ENCODE results near the gene ALKBH3. TPM values are rescaled to one million over a fixed set of nuclear protein-coding genes. Genes with fewer than 3 reads are reported as not detected.

Gene ALKBH3
- total RNA-seq, 1 experiment from 2014 or later = 36.7 TPM

GRCh38 chr11:43919852-43920597 lies 39.4 kb downstream of the ALKBH3 start:
- Histone ChIP-seq H3K9me3 (ENCODE audit: control insufficient read depth in 1 of 2, insufficient read depth in 1 of 2, low read depth in 1 of 2, low read length in 2 of 2) (no peaks in the 10 kb centered on the region), H3K4me2 (ENCODE audit: low read length) (no peak overlapping the region), H3K27me3 (ENCODE audit: insufficient read depth, low read length) (no peaks in the 10 kb centered on the region), H3K4me1 (ENCODE audit: control insufficient read depth in 1 of 2, insufficient read depth in 2 of 2, low read length in 2 of 2) (peaks cover 0 to 21% of the 10 kb centered on the region in 2 experiments; a peak in 2 of 4 replicates), H3K9ac (ENCODE audit: low read length) (no peak overlapping the region), H3K9me2 (ENCODE audit: insufficient read depth) (no peaks in the 10 kb centered on the region), H3K79me2 (ENCODE audit: insufficient read depth, low read length) (no peaks in the 10 kb centered on the region), H3K27ac (ENCODE audit: low read depth, low read length) (no peak overlapping the region), H3K36me3 (ENCODE audit: control insufficient read depth in 1 of 2, insufficient read depth in 2 of 2, low read length in 2 of 2) (no peaks in the 10 kb centered on the region), H4K20me1 (ENCODE audit: insufficient read depth) (no peaks in the 10 kb centered on the region), H2AFZ (ENCODE audit: low read depth, low read length, poor library complexity, severe bottlenecking) (no peak overlapping the region), H3K4me3 (replicated peaks in 1 of 2; ENCODE audit: low read depth in 1 of 2, low read length in 2 of 2) (no peak overlapping the region)
- no TSS peak for BruUV-seq (replicated peaks)
- DNase-seq (ENCODE audit: low read depth, low spot score) (no peak), ATAC-seq (no peak)
- ChIA-PET RAD21 (ENCODE audit: low non-redundant PET in 1 of 2, low total read pairs in 2 of 2, uncharacterized antibody in 2 of 2, unreplicated experiment in 2 of 2) (interaction anchor here in 1 of 2 experiments (0.5 kb wide), 1 partner anchor 118 kb away, joined by 3 read pairs; no protein-coding TSS in a partner anchor), CTCF (interaction anchor here (1.0 to 1.3 kb wide), 2 partner anchors 25 kb away, joined by 3 read pairs; no protein-coding TSS in a partner anchor), POLR2A (no interaction called here)
- intact Hi-C loops (cut with micrococcal nuclease) = no loop called here
- TF ChIP-seq TCF7L2 (IDR thresholded peaks at IDR 0.05; ENCODE audit: borderline replicate concordance, extremely low read depth, insufficient read depth, insufficient read length) = no peak
- TF ChIP-seq RAD21 (IDR thresholded peaks at IDR 0.05; ENCODE audit: low read depth) = no peak
- TF ChIP-seq EGR1 (IDR thresholded peaks at IDR 0.05; ENCODE audit: low read depth) = no peak
- TF ChIP-seq POLR2AphosphoS5 (IDR thresholded peaks at IDR 0.05; ENCODE audit: low read depth, low read length) = no peak
- TF ChIP-seq ZBTB33 (IDR thresholded peaks at IDR 0.05; ENCODE audit: extremely low read depth, insufficient replicate concordance, low read length) = no peak
- TF ChIP-seq YY1 (IDR thresholded peaks at IDR 0.05; ENCODE audit: extremely low read depth, insufficient replicate concordance, low read depth, low read length) = no peak
- no peak for TF ChIP-seq POLR2A (IDR thresholded peaks at IDR 0.05; ENCODE audit: borderline replicate concordance, extremely low read depth, insufficient read depth, insufficient read length)
- TF ChIP-seq EZH2phosphoT487 (IDR thresholded peaks at IDR 0.05; ENCODE audit: borderline replicate concordance) = no peak
- no peak for TF ChIP-seq SRF (IDR thresholded peaks at IDR 0.05; ENCODE audit: low read depth)
- TF ChIP-seq JUND (IDR thresholded peaks at IDR 0.05) = no peak
- TF ChIP-seq CBX3 (IDR thresholded peaks at IDR 0.05; ENCODE audit: low read depth) = no peak
- TF ChIP-seq CEBPB (IDR thresholded peaks at IDR 0.05; ENCODE audit: low read depth) = no peak
- no peak for TF ChIP-seq ELF1 (IDR thresholded peaks at IDR 0.05; ENCODE audit: borderline replicate concordance, low read depth)
- TF ChIP-seq ZNF274 (IDR thresholded peaks at IDR 0.05; ENCODE audit: low read depth, low read length) = no peak
- TF ChIP-seq FOSL1 (IDR thresholded peaks at IDR 0.05; ENCODE audit: low read depth) = no peak
- no peak for TF ChIP-seq ZFX (IDR thresholded peaks at IDR 0.05)
- no peak for TF ChIP-seq SP1 (IDR thresholded peaks at IDR 0.05; ENCODE audit: low read depth)
